ENCODE results near the gene FYB1.

The FYB1 gene

DNA sequence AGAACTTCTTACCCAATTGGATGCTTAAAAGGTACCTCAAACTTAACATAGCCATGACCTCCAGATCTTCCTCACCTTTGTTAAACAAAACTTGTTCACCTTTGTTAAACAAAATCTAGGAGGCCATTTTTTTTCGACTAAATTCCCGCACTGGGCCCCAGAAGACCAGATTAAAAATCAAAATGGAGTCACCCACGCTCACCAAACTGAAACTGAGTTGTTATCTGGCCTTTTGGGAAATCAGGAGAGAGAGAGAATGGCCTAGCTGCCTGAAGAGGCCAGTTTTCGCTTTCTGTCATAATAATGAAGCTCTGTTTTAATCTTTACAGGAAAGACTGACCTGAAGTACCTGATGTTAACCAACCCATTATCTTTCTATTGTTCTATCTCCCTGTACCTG, 69.4 kb downstream of the FYB1 start:
- no peak for DNase-seq (ENCODE audit: low read depth in 1 of 2, low spot score in 1 of 2)
- H3K27ac ChIP-seq (replicated peaks), result no peak overlapping the region
- no peak for TF ChIP-seq SPI1 (IDR thresholded peaks at IDR 0.05; ENCODE audit: borderline replicate concordance, low read depth)
- TF ChIP-seq, protein P1, sequence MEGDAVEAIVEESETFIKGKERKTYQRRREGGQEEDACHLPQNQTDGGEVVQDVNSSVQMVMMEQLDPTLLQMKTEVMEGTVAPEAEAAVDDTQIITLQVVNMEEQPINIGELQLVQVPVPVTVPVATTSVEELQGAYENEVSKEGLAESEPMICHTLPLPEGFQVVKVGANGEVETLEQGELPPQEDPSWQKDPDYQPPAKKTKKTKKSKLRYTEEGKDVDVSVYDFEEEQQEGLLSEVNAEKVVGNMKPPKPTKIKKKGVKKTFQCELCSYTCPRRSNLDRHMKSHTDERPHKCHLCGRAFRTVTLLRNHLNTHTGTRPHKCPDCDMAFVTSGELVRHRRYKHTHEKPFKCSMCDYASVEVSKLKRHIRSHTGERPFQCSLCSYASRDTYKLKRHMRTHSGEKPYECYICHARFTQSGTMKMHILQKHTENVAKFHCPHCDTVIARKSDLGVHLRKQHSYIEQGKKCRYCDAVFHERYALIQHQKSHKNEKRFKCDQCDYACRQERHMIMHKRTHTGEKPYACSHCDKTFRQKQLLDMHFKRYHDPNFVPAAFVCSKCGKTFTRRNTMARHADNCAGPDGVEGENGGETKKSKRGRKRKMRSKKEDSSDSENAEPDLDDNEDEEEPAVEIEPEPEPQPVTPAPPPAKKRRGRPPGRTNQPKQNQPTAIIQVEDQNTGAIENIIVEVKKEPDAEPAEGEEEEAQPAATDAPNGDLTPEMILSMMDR (IDR thresholded peaks at IDR 0.05; ENCODE audit: insufficient read depth, low read length), result no peak
- TF ChIP-seq GABPA (IDR thresholded peaks at IDR 0.05; ENCODE audit: low read depth), result no peak
- TF ChIP-seq POLR2AphosphoS5 (IDR thresholded peaks at IDR 0.05; ENCODE audit: low read depth), result no peak
- TF ChIP-seq, protein P2, sequence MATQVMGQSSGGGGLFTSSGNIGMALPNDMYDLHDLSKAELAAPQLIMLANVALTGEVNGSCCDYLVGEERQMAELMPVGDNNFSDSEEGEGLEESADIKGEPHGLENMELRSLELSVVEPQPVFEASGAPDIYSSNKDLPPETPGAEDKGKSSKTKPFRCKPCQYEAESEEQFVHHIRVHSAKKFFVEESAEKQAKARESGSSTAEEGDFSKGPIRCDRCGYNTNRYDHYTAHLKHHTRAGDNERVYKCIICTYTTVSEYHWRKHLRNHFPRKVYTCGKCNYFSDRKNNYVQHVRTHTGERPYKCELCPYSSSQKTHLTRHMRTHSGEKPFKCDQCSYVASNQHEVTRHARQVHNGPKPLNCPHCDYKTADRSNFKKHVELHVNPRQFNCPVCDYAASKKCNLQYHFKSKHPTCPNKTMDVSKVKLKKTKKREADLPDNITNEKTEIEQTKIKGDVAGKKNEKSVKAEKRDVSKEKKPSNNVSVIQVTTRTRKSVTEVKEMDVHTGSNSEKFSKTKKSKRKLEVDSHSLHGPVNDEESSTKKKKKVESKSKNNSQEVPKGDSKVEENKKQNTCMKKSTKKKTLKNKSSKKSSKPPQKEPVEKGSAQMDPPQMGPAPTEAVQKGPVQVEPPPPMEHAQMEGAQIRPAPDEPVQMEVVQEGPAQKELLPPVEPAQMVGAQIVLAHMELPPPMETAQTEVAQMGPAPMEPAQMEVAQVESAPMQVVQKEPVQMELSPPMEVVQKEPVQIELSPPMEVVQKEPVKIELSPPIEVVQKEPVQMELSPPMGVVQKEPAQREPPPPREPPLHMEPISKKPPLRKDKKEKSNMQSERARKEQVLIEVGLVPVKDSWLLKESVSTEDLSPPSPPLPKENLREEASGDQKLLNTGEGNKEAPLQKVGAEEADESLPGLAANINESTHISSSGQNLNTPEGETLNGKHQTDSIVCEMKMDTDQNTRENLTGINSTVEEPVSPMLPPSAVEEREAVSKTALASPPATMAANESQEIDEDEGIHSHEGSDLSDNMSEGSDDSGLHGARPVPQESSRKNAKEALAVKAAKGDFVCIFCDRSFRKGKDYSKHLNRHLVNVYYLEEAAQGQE (IDR thresholded peaks at IDR 0.05; ENCODE audit: insufficient replicate concordance, low read depth), result no peak
- no peaks in the 10 kb centered on the region for H3K27me3 ChIP-seq (ENCODE audit: insufficient read depth, poor library complexity, severe bottlenecking)
- no peak overlapping the region for H3K4me3 ChIP-seq (replicated peaks; ENCODE audit: insufficient read depth, low read length)

DNA sequence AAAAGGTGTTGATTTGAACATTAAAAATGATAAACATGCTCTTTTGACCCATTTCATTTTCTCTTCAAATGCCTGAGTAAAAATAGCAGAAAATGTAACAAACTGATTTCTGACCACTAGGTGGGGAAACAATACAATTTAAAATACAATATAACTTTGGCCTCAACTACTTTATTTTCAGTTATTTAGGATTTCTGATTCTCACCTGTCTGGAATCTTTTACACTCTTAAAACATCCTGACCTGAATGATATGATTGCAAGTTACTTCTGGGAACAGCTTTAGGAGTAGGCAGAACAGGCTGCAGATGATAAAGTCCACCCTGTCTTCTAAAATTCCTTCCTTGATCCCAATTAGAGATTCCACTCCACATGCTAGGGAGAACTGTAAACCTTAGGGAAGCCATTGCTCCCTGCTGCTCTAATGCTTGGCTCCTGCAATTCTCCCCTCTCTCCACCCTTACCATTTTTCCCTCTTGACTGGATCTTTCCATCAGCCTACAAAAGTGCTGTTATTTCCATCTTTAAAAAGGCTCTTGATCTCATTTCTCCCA, 70.3 kb downstream of the FYB1 start:
- TF ChIP-seq SPI1 (IDR thresholded peaks at IDR 0.05; ENCODE audit: borderline replicate concordance, low read depth) (no peak), GABPA (IDR thresholded peaks at IDR 0.05; ENCODE audit: low read depth) (no peak)
- TF ChIP-seq, protein P2 (IDR thresholded peaks at IDR 0.05; ENCODE audit: insufficient replicate concordance, low read depth), result no peak
- TF ChIP-seq, protein P1 (IDR thresholded peaks at IDR 0.05; ENCODE audit: insufficient read depth, low read length), result peak; percentile 3
- Histone ChIP-seq H3K27ac (replicated peaks) (no peak overlapping the region), H3K27me3 (ENCODE audit: insufficient read depth, poor library complexity, severe bottlenecking) (no peaks in the 10 kb centered on the region), H3K4me3 (replicated peaks; ENCODE audit: insufficient read depth, low read length) (no peak overlapping the region)
- DNase-seq (ENCODE audit: low read depth in 1 of 2, low spot score in 1 of 2), result no peak

DNA sequence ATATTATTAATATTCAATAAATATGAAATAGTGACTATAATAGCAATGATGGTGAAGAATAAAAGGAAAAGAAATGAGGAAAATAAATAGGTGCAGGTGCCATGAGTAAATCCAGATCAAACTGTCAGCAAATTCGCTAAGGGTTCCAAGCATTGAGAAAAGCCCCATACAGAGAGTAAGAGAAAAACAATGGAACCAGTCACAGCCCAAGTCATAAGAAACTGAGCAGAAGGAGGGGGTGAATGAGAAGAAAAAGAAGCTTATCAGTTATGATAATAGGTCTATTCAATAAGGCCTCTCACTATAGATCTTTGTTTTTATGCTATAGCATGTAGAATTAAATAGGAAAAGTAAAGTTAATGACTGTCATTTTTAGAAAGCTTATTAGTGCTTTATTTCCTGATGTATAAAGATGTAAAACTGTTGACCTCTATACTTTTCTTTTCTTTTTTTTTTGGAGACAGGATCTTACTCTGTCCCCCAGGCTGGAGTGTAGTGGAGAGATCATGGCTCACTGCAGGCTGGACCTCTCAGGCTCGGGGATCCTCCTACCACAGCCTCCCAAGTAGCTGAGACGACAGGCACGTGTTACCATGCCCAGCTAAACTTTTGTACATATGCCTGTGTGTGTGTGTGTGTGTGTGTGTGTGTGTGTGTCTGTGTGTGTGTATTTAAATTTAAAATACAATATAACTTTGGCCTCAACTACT, 72.4 kb downstream of the FYB1 start:
- no peak overlapping the region for H3K4me3 ChIP-seq (replicated peaks; ENCODE audit: insufficient read depth, low read length)
- no peaks in the 10 kb centered on the region for H3K27me3 ChIP-seq (ENCODE audit: insufficient read depth, poor library complexity, severe bottlenecking)
- DNase-seq (ENCODE audit: low read depth in 1 of 2, low spot score in 1 of 2), result no peak
- TF ChIP-seq, protein P2 (IDR thresholded peaks at IDR 0.05; ENCODE audit: insufficient replicate concordance, low read depth), result no peak
- TF ChIP-seq, protein P1 (IDR thresholded peaks at IDR 0.05; ENCODE audit: insufficient read depth, low read length), result no peak
- no peak for TF ChIP-seq SPI1 (IDR thresholded peaks at IDR 0.05; ENCODE audit: borderline replicate concordance, low read depth)
- no peak for TF ChIP-seq POLR2AphosphoS5 (IDR thresholded peaks at IDR 0.05; ENCODE audit: low read depth)
- TF ChIP-seq GABPA (IDR thresholded peaks at IDR 0.05; ENCODE audit: low read depth), result no peak
- H3K27ac ChIP-seq (replicated peaks), result no peak overlapping the region

Measured in HL-60 (cell line).